SK-N-MC (cell line): Measurements from ENCODE around the gene RHEB.

Experiments used
- EZH2 ChIP-seq: fragments of 200-600 bp; sonication (generic); IDR thresholded peaks from one replicate; pipeline ENCODE4 v1.6.1; 2017; ENCODE audit warnings: antibody characterized with exemption
- POLR2AphosphoS5 ChIP-seq: IDR thresholded peaks from 2 replicates; pipeline ENCODE4 v1.6.1; 2012; ENCODE audit warnings: mild to moderate bottlenecking, low read depth, low read length, borderline replicate concordance

GRCh38 chr7:151435971-151436370 is 83.7 kb downstream of the RHEB start:
- TF ChIP-seq EZH2 (no peak), POLR2AphosphoS5 (no peak)
